HG02571 (cell line): Measurements from ENCODE around the gene NTN1.

Experiments used
- ATAC-seq: cut with Tn5 transposase; IDR thresholded peaks from one replicate; pipeline ENCODE4 v1.9.1; 2021; ENCODE audit warnings: mild to moderate bottlenecking, moderate library complexity; ENCODE audit not compliant: unreplicated experiment

The NTN1 gene

DNA sequence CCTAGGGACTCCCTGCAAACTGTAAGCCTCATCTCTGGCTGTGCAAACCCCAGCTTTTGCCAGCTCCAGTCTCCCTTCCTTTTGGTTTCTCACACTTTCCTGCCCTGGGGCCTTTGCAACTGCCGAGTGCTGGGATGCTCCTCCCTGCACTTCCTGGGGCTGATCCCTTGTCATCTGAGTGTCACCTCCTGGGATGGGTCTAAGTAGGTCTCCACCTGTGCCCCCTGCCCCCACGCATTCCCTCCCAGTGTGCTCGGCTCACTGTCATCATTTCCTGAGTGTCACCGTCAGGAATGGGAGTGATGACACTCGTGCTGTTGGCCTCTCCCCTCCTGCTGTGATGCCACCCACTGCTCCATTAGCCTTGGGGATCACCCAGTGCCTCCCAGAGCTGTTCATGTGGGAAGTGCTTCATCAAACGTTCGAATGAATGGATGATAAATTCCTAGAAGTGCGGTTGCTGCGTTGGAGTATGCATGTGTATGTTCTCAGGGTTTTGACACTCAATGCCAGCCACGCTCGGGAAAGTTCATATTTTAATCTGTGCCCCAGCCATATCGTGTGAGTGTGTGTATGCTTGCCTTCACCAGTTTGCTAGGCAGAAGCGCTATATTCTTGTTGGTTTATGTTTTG, 189.9 kb downstream of the NTN1 start:
- ATAC-seq: no peak

- no peak for ATAC-seq
Measured at GRCh38 chr17:9212376-9213302, 191.3 kb downstream of the NTN1 start.

GRCh38 chr17:9213303-9213640, 192.0 kb downstream of the NTN1 start:
- no peak for ATAC-seq

GRCh38 chr17:9215465-9215864, 194.2 kb downstream of the NTN1 start:
- no peak for ATAC-seq

DNA sequence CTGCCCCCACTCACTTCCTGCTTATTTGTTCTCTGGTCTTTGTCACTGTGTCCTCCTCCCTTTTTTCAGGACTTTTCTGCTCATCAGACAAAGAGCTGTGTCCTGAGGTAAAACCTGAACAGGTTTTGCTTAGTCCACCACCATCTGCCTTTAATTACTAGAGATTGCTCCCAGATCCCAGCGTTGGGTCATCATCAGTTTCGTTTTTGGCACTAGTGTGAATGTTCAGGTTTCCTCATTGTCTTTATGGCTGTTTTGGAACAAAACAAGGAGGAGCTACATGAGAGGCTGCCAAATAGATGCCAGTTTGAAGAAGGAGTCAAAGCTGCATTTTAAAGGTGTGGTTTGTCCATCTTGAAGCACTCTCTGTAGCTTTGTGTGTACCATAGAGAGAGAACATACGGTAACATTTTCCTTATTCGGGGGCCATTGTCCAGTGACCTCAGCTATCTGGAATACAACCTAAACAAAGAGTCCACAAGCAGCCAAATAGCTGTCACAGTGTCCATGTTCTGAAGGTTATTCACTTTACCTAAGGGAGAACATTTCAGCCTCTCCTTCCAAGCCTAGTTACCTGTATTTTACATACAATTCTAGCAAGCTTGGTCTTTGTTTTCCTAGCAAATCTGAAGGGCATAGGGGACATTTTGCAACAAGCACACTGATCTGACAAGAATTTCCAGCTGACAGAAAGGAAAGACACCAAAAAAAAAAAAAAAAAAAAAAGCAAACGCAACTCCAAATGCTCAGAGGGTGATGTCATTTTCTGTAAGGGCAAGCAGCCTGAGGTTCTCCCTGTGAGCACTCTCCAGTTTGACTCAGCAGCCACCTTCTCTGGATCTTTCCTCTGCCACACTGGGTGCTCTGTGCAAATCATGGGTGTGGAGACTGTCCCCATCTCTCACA, 196.1 kb downstream of the NTN1 start:
- ATAC-seq: no peak

DNA sequence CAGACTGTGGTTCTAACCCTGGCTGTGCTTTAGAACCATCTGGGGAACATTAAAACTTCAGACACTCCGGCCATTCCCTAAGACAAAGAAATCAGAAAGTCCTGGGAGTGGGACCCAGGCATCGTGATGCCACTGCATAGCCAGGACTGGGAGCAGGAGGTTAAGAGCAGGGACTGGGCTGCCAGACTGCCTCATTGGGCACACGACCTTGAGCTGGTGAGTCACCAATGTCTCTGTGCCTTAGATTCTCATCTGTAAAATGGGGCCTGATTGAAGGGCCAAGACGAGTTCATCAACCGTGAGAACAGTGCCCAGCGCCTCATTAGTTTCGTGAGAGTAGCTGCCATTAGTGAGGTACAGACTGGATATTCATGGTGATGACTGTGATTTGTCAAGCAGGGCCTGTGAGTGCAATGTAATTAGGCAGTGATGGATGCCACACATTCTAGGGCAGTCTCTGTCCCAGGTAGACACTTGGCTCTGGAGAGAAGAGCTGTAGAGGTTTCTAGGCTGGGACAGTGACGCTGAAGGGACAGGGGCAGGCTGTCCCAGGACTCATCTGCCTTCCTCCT, 196.8 kb downstream of the NTN1 start:
- no peak for ATAC-seq

DNA sequence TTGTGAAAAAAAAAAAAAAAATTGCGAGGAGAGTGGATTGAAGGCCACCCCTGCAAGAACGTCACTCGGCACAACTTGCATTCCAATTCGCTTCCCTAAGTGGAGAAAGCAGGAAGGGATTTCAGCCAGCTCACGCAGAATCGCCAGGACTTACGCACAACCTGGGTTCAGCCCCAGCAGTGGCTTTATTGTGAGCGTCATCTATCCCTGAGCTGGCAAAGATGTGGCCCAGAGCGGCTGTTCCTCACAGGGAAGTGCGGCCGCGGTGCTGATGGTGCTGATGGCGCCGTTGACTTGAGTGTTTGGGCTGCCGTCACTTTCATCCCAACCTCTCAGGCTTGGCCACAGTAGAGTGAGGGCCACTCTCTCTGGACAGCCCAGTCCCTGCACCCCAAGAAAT, 197.6 kb downstream of the NTN1 start:
- no peak for ATAC-seq

- ATAC-seq: no peak
Measured at GRCh38 chr17:9219631-9220397, 198.5 kb downstream of the NTN1 start.

DNA sequence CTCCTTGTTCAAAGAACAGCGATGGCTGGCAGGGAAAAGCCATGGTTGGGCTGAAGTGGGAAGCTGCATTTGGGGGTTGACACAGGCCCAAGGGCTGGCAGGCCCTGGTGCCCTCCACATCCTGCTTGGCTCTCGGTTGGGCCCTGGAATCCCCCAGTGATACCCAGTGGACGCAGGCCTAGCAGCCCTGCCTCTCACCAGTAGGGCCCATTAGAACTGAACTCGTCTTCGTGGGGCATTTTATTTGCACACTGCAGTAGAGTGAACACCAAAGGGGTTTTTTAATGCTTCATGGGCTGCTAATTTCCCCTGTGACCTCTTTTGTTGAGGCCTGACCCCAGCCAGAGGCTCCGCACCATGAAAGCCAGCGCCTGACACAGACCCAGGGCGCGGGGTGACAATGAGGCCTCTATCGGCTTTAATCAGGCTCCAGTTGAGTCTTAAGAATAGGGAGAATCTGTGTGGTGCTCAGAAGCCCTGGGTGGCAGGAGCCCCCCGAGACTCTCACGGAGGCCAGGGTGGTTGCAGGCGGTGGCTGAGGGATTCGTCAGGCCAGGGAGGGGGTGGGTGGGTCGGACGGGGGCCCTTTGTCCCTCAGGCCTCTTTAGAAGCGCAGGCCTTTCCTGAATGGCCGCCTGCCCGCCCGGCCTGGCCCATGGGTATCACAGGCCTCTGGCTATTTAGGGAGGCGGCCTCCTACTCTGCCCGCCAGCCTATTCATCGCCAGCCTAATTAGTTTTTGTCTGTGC, 199.3 kb downstream of the NTN1 start:
- ATAC-seq: no peak

- no peak for ATAC-seq
Measured at GRCh38 chr17:9221147-9221921, 200.0 kb downstream of the NTN1 start.

DNA sequence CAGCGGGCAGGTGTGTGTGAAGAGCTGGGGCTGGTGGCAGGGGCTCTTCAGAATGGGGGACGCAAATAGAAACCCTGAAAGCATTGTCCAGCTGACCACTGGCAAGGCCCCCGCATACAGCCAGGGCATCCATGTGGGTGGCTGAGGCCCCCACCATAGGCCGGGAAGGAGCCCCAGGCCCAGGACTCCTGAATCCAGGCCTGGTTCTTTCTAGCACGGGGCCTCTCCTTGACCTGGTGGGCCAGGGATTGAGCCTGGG, 200.5 kb downstream of the NTN1 start:
- ATAC-seq: no peak

- no peak for ATAC-seq
Measured at GRCh38 chr17:9223531-9223930, 202.2 kb downstream of the NTN1 start.

DNA sequence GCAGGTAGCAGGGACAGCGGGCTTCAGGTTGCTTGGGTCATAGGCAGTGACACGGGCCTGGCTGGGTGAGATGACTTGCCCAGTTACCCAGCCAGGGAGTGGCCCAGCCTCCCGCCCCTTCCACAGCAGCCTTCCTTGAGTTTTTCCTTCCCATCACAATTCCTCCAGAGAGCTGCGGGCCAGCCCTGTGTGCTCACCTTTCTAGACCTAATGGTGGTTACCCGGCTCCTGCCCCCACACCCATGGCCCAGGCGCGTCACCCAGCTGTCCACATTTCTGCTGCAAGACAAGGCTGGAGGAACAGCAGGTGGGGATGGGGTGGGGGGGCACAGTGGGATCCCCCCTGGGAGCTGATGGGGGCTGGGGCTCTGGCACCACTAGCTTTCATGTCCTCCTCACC, 203.2 kb downstream of the NTN1 start:
- no peak for ATAC-seq

- ATAC-seq: no peak
Measured at GRCh38 chr17:9225305-9226101, 204.2 kb downstream of the NTN1 start.

GRCh38 chr17:9226130-9226793, 205.0 kb downstream of the NTN1 start:
- no peak for ATAC-seq

- no peak for ATAC-seq
Measured at GRCh38 chr17:9226794-9227135, 205.5 kb downstream of the NTN1 start.

GRCh38 chr17:9227819-9228407, 206.6 kb downstream of the NTN1 start:
- no peak for ATAC-seq
